AG04450 (cell line): Measurements from ENCODE around the gene FOLR3. TPM values are rescaled to one million over a fixed set of nuclear protein-coding genes. Genes with fewer than 3 reads are reported as not detected.
"Not testable (repeated sequence)": the region's sequence is repeated elsewhere in the genome, so short reads cannot be mapped to it uniquely, and the experiment has no call there.

Experiments used
- CTCF ChIA-PET: fragments of 300-600, 350-600 bp; formaldehyde crosslinking; extraction: SDS; loops from one replicate; lab custom pipeline; 2022; ENCODE audit warnings: antibody characterized with exemption, inconsistent platforms; lab: Charles Lee
- POLR2A ChIA-PET: fragments of 350-600 bp; formaldehyde crosslinking; extraction: SDS; loops from one replicate; lab custom pipeline; 2021; ENCODE audit warnings: antibody characterized with exemption, inconsistent platforms; lab: Yijun Ruan, JAX
- DNase-seq: peaks from one replicate; pipeline ENCODE4 v3.0.0-alpha.2; 2011; ENCODE audit warnings: low read depth, low spot score
- H3K27ac ChIP-seq: one replicate; pipeline ENCODE4 v1.5.1; 2012; ENCODE audit warnings: low read depth, low read length, control low read depth
- H3K27me3 ChIP-seq: one replicate; pipeline ENCODE4 v1.6.0; 2012; ENCODE audit warnings: low read length; ENCODE audit not compliant: control insufficient read depth, insufficient read depth
- H3K4me3 ChIP-seq: 2 replicates; pipeline ENCODE4 v1.5.1; 2011; ENCODE audit warnings: mild to moderate bottlenecking, low read depth, low read length, control low read depth
- H3K9me3 ChIP-seq: 2 replicates; pipeline ENCODE4 v1.5.1; 2012; ENCODE audit warnings: low read length; ENCODE audit not compliant: control insufficient read depth, insufficient read depth
- polyA minus RNA-seq: library from RNA; depleted of rRNA, polyadenylated mRNA; stranded (reverse); fragments of >200 nt; gene quantifications from 2 replicates; pipeline ENCODE4 v1.2.3, GENCODE V29; 2011; rRNA and poly(A)+ RNA removed
- polyA plus RNA-seq: library from polyadenylated mRNA; depleted of rRNA; stranded (reverse); fragments of >200 nt; gene quantifications from 2 replicates; pipeline ENCODE4 v1.2.3, GENCODE V29; 2011; rRNA removed
- TF ChIP-seq, protein P1 (sequence below): IDR thresholded peaks from 2 replicates; pipeline ENCODE4 v1.5.1; 2011; ENCODE audit warnings: low read depth, low read length, control low read depth, inconsistent platforms

The FOLR3 gene
- polyA plus RNA-seq = 0.24 and 0.25 TPM in 2 replicates
- not detected in 2 replicates for polyA minus RNA-seq

DNA sequence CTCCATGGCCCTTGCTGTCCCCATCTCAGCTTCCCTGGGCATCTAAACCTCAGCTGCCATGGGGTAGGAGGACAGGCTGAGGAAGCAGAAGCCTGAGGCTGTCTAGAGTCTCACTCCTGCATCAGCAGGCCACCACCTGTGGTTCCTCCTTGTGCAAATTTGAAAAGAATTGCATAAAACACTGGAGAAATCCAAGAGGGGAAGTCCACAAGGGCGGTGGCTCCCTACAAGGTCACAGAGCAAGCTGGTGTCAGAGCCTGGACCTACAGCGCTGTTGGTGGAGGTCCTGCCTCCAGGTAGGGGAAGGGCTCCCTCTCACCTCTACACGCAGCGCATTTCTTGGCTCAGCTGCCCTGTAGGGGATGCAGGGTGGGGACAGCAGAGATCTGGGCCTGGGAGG lies at the start of gene FOLR3:
FOLR3 (plus strand) TSS at position 253 of the 400 bp plus-strand sequence. CDS start 228 bp downstream, outside the sequence.
- H3K9me3 ChIP-seq, H3K27me3 ChIP-seq, H3K4me3 ChIP-seq, POLR2A ChIA-PET, DNase-seq: not testable (repeated sequence)
- CTCF ChIA-PET = interaction anchor here (0.5 to 0.7 kb wide), 2 partner anchors 8 to 137 kb away, joined by 3 read pairs; no protein-coding TSS in a partner anchor
- H3K27ac ChIP-seq = peak within 1 kb of the TSS; percentile 47

DNA sequence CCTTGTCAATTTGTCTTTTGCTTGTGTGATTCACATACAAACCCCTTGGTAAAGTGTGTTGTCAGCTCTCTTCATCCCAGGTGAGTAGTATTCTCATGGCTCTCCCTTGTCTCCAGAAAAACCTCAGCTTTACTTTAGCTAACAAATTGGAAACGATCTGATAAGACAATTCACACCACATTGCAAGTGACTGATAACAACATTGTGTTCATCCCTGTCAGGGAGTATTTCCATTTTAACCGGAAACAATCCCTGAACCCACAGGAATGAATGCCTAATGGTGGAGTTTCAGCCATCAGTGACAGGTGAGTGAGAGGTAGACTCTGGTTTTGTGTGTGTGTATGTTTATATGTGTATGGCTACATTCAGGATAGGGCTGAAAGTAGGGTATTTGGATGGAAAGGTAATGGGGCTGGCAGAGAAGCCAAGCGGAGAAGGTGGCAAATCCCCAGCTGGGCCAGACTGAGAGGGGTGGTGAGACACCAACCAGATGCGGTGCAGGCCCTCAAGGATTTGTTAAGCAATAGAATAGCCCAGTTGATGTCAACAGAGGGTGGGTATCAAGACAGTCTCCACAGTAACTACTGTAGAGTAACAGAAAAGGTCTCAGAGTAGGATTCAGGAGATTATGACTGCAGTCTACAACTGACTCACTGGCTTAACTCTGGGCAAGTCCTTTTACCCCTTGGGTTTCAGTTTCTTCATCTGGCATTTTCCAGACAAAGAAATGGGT lies 47.3 kb upstream of the FOLR3 start:
- POLR2A ChIA-PET = no interaction called here
- H3K27ac ChIP-seq = no peak overlapping the region
- no peak overlapping the region for H3K4me3 ChIP-seq
- no peak for DNase-seq
- TF ChIP-seq, protein P1, sequence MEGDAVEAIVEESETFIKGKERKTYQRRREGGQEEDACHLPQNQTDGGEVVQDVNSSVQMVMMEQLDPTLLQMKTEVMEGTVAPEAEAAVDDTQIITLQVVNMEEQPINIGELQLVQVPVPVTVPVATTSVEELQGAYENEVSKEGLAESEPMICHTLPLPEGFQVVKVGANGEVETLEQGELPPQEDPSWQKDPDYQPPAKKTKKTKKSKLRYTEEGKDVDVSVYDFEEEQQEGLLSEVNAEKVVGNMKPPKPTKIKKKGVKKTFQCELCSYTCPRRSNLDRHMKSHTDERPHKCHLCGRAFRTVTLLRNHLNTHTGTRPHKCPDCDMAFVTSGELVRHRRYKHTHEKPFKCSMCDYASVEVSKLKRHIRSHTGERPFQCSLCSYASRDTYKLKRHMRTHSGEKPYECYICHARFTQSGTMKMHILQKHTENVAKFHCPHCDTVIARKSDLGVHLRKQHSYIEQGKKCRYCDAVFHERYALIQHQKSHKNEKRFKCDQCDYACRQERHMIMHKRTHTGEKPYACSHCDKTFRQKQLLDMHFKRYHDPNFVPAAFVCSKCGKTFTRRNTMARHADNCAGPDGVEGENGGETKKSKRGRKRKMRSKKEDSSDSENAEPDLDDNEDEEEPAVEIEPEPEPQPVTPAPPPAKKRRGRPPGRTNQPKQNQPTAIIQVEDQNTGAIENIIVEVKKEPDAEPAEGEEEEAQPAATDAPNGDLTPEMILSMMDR = no peak
- CTCF ChIA-PET = interaction anchor here (7.3 kb wide), 1 partner anchor 62 kb away, joined by 75 read pairs; no protein-coding TSS in a partner anchor
- H3K27me3 ChIP-seq = no peaks in the 10 kb centered on the region
- no peaks in the 10 kb centered on the region for H3K9me3 ChIP-seq

DNA sequence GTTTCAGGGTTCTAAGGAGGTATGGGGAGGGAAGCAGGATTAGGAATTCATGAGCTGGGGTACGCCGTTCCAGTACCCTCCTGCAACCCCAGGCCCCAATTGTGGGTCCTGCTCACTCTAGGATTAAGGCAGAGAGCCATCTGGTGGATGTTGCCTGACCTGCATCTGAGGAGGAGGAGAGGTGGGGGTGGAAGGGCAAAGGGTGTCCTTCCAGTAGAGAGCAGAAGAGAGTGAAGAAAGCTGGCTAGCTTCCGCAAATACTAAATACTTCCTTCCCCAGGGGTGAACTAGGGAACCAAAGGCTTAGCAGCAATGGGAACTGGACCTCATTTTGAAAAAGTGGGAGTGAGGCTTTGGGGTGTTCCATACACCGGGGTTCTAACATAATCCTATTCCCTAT lies 44.2 kb upstream of the FOLR3 start:
- Histone ChIP-seq H3K27ac (no peak overlapping the region), H3K9me3 (no peaks in the 10 kb centered on the region), H3K4me3 (no peak overlapping the region), H3K27me3 (no peaks in the 10 kb centered on the region)
- CTCF ChIA-PET = interaction anchor here (0.5 to 4.5 kb wide), 26 partner anchors 9 to 355 kb away, joined by 3 to 261 read pairs (median 6); partner anchors contain the start of gene LRRC51
- peak; percentile 20 for DNase-seq
- TF ChIP-seq, protein P1 = peak; percentile 90
- POLR2A ChIA-PET = interaction anchor here (0.6 to 1.0 kb wide), 5 partner anchors 53 to 92 kb away, joined by 3 to 7 read pairs (median 4); no protein-coding TSS in a partner anchor

DNA sequence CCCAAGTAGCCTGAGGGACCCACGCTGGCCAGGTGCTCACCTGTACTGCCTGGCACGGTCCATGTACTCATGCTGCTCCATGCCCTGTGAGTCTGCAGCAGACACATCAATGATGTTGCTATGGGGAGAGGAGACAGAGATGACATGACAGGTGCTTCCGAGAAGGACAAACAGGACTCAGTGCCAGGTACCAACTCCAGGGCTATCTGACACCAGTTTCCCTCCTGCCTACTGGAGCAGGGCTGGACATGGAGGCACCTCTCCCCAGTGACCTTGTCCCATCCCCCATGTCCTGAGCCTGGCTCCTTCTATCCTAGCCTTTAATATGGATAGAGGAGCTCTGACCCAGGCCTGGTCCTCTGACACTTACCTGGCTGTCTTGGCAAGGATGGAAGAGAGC lies 36.8 kb upstream of the FOLR3 start:
- H3K9me3 ChIP-seq = no peaks in the 10 kb centered on the region; the same call in none of the 2 replicates
- no peak for DNase-seq
- no peak overlapping the region for H3K27ac ChIP-seq
- TF ChIP-seq, protein P1 = no peak
- H3K27me3 ChIP-seq = no peaks in the 10 kb centered on the region
- no peak overlapping the region for H3K4me3 ChIP-seq
- CTCF ChIA-PET = interaction anchor here (0.8 to 6.1 kb wide), 4 partner anchors 8 to 332 kb away, joined by 3 to 52 read pairs (median 18); no protein-coding TSS in a partner anchor
- POLR2A ChIA-PET = interaction anchor here (0.6 kb wide), 1 partner anchor 67 kb away, joined by 7 read pairs; no protein-coding TSS in a partner anchor

DNA sequence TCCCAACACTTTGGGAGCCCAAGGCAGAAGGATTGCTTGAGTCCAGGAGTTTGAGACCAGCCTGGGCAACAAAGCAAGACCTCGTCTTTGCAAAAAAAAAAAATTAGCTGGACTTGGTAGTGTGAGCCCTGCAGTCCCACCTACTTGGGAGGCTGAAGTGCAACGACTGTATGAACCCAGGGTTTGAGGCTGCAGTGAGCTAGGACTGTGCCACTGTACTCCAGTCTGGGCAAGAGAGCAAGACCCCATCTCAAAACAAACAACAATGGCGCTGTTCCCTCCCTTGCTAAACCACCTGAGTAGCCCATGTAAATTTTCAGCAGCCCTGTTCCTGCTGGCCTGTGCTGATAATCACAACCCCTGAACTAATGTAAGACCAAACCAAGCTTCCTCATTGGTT lies 35.5 kb upstream of the FOLR3 start:
- H3K27me3 ChIP-seq = no peaks in the 10 kb centered on the region
- DNase-seq = no peak
- H3K4me3 ChIP-seq = no peak overlapping the region
- H3K27ac ChIP-seq = no peak overlapping the region
- no peaks in the 10 kb centered on the region; the same call in none of the 2 replicates for H3K9me3 ChIP-seq
- POLR2A ChIA-PET = no interaction called here
- CTCF ChIA-PET = interaction anchor here (3.0 to 6.1 kb wide), 3 partner anchors 9 to 83 kb away, joined by 15 to 52 read pairs (median 33); no protein-coding TSS in a partner anchor
- TF ChIP-seq, protein P1 = no peak
